Raji (cell line): ENCODE results near the gene DPH6.

ENCODE experiments used
- POLR2A ChIP-seq: IDR thresholded peaks from 2 replicates; pipeline ENCODE4 v1.6.1; 2011; ENCODE audit warnings: low read depth, low read length, control low read depth; ENCODE audit not compliant: insufficient read depth

Gene DPH6, protein sequence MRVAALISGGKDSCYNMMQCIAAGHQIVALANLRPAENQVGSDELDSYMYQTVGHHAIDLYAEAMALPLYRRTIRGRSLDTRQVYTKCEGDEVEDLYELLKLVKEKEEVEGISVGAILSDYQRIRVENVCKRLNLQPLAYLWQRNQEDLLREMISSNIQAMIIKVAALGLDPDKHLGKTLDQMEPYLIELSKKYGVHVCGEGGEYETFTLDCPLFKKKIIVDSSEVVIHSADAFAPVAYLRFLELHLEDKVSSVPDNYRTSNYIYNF

DNA sequence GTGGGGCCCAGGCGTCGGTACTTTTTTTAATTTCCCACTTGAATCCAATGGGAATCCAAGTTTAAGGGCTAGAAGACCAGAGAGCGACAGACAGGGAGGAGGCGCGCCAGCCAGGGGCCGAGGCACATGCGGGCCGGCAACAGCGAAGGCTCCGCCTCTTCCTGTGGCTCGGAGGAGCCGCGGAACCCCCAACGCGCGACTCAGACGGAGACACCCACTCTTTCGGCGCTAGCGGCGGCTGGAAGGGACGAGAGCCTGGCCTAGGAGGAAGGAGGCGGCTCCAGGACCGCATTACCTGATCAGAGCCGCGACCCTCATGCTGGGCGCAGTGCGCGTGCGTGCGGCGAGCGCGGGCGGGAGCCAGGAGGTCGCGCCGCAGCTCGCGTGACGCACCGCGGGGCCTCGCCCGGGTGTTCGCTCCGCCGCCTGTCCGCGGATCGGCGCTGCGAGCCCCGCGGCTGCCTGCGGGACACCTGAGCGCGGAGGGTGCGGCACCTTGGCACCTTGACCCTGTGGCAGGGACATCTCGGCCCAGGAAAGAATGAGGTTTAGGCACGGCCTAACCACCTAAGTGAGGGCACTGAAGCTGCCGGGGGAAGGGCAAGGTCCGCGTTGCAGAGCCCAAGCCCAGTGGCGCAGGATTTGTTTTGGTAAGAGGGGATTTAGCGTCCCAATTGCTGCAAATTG, at the start of gene DPH6:
DPH6 (minus strand) TSS at position 342 of the 687 bp plus-strand sequence; CDS start at position 318, 24 bp downstream.
- TF ChIP-seq POLR2A = peak; percentile 78

DNA sequence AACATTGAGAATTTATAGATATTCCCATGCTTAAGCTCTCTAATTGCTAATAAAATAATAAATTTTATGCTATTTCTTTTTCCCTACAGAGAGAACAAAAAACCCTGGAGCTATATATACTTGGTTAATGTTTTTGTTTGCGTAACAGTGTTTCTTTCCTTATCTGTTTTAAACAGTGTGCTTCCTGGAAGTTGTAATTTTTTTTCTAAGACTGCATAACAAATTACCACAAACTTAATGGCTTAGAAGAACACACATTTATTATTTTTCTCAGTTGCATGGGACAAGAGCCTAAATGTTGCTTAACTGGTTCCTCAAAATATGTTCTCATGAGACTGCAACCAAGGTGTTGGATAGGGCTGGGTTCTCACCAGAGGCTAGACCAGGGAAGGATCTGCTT, 49.7 kb upstream of the DPH6 start:
- no peak for TF ChIP-seq POLR2A

DNA sequence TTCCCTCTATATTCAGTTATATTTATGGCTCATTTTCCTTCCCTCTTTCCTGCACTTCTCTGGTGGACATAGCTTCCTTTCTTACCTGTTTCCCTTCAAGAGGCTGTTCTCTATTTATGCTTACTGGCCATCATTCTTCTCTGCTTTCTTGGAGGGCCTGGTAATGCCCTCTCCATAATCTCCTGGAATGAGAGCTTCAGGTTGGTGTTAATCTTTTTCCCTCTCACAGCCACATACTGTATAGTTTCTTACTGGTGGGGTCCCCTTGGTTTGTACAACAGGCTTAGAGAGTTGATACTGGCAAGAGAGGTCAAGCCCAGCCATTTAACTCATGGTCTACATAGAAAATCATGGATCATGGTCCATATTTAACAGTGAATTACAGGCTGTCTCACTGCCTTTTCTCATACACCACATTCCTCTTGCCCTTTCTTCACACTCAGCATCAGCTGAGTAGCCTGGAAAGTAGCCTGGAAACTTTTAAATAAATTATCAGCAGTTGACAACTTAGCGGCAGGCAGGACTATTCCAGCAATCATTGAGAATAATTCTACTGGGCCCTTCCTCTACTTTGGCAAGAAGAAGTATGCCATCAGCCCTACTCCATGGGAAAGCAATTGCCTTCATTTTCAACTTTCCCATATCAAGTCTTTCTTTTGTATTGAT, 38.0 kb upstream of the DPH6 start:
- no peak for TF ChIP-seq POLR2A

DNA sequence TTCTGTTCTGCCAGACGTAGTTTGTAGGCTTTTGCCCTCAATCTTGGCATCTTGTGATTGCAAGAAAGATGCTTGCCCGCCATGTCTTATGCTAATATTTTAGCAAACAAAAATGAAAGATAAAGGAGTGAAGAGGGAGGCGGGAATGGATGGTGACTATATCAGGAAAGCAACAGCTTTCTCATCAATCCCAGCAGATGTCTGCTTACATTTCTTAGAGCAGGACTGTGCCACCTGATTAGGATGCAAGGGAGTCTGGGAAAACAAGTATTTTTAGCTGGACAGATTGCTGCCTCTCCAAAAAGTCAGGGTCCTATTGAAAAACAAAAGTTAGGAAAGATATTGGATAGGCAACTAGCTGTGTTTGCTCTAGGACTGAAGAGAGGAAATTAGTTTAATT, 34.6 kb upstream of the DPH6 start:
- TF ChIP-seq POLR2A = no peak

DNA sequence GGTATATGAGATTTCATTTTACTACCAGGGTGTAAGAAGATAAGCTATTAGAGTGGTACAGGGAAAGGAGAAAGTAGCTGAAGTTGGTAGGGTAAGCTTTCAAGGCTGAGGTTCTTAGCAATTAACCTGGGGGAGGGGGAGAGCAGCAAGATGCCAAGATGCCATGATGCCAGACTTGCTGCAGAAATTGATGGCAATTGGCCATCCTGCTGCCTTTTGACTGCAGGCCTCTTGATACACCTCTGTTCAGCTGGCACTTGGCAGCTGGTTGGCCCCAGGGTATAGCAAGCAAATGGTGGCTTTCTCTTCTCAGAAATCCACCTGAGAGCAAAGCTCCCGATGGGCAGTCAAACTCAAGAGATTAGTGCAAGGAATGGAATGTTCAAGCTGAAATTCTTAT, 21.4 kb upstream of the DPH6 start:
- no peak for TF ChIP-seq POLR2A

DNA sequence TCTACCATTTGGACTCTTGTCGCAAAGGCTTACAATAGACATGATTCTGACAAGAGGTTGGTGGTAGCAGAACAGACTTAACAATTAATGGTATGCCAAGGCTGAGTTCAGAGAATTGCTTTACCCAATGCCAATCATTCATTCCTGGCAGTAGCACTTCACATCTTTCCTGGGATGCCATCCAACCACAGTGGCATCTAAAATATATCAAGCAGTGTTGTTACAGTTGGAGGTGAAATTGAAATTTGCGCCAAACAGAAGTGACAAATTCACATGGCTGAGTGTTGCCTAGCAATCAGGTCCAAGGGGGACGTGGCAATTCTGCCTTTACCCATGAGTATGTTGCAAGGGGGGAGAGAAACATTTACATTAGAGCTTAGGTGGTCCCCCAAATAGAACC, 21.0 kb upstream of the DPH6 start:
- no peak for TF ChIP-seq POLR2A

DNA sequence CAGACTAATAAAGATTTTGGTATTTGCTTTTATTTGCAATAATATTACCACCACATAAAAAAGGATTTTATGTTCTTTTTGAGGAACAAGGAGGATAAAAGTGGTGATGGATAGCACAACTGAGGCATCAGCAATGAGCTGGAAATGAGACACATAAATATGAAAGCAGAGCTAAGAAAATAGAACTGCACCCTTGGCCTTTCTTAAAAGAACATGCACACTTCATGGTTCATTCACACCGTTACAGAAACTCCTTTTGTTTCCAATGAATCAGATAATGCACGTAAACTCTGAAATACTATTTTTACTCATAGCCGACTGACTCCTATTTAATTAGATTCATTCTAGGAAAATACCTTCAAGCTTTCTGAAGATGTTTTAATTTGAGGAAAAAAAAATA, 19.9 kb upstream of the DPH6 start:
- TF ChIP-seq POLR2A = no peak

DNA sequence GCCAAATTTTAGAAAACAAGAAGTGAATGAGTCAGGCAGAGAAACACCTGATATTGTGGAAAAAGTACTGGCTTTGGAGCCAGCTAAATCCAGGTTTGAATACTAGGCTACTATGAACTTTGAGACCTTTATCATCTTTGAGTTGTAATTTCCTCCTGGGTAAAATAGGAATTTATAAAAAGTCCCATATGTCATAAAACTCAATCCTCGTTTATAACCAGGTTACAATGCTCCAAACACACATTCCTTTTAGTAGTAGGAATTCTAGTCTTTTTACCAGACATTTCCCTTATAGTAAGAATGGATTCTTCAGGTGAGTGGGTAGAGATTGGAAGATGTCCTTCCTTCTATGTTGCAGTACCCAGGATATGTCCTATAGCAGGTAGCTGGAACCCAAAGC, 16.7 kb upstream of the DPH6 start:
- no peak for TF ChIP-seq POLR2A

DNA sequence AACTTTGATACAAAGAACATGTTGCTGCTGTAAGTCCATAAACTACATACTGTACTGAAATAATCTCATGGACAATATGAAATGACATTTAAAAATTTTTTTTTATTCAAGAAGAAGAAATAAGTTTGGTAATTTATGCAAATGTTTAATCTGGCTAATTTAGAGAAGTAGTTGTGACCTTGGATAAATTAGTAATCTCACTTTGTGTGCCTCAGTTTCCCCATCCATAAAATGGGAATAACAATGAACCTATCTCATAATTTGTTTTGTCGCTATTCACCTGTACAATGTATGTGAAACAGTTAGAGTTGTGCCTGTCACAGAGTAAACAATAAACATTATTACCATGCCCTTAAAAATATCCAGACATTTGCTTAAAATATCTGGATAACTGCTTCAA, 15.3 kb upstream of the DPH6 start:
- TF ChIP-seq POLR2A = no peak

DNA sequence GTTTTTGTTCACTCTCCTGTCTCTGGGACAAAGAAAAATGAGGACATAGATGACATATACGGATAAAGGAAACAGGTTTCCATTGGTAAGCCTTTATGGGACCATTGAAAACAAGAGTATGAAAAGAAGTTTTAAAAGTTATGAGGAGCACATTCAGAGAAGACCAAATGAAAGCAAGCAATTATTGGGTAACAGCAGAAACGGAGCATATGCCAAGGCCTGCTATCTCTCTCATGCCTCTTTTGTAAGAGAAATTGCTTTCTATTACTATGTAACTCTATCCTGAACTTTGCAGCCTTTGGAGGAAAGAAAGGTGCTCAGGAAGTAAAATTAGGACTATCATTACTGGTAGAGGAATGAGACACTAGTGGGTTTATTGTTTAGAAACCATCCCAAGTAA, 14.9 kb upstream of the DPH6 start:
- no peak for TF ChIP-seq POLR2A

DNA sequence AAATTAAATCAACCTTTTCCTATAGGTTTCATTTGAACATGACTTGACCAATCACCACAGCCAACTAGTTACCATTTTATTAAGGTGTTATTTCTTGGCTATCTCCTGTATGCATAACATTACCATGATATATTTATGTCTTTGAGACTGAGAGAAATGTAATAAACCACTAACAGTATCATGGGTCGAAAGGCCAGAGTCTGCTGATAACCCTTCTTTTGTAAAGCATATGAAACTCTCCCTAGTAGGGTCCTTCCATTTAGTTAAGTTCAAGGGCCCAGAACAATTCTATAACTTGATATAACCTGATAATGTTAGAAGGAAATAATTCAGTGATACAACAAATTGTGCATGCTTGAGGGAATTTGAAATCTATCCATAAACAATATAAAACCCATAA, 14.3 kb upstream of the DPH6 start:
- no peak for TF ChIP-seq POLR2A

DNA sequence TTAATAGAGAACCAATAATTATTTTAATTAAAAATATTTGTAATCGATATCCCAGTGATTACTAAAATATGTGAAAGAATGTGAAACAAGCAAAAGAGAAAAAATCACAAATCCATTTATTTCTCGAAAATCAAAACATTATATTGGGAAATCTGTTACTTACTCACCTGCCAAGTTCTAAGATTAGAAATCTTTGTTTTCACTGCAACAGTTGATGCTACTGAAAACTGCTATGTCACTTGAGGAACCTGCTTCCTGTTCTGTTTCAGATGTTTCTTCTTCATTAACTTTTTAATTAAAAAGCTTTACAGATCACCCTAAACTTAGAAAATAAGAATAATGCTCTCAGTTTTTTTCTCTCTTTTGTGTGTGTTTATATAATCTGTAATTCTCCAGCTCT, 13.7 kb upstream of the DPH6 start:
- no peak for TF ChIP-seq POLR2A

DNA sequence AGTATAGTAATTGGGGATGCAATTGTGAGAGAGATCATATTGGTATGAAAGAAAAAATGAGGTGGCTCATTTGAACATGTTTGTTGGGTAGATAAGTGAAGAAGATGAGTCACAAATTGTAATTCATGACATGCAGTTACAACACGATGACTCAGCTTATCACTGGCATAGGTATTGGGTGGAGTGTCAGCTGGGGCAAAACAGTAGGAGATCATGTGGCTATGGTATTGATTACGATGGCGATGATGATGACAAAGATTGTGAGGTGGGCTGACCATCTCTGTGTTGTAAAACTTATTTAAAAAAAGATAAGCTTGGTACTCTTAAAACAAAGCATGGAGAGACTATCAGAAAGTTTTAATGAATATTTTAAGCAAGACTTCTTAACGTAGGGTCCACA, 11.6 kb upstream of the DPH6 start:
- TF ChIP-seq POLR2A = no peak

DNA sequence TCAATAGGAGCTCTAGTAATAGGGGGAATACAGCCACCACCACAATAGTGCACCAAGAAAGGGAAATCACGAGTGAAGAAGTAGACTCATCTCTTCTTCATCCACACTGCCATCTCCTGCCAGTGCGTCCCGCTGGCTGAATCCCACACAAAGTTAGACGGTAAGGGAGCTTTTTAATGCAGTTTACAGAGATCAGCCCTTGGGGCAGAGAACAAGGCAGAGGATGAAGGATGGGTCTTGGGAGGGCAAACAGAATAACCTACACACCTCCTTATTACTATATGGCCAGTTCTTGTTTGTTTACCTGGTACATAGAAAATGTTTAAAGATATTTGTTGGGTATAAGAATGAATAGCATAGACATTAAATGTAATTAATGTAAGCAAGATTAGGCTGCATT, 11.0 kb upstream of the DPH6 start:
- TF ChIP-seq POLR2A = no peak

DNA sequence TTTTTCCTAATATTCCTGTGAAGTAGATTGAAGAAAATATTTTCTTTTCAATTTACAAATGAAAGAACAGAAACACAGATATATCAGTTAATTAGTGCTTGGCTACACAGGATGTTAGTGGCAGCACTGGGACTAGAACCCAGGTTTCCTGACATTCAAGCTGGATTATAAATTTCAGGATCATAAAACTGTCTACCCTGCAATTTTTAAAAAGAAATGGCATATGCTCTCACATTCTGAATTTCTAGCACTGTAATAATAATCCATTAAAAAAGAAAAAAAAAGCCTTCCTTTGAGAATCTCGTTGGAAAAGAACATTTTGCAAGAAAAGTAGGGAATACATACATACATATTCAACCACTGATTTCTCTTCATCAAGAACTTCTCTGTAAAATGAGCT, 9.3 kb upstream of the DPH6 start:
- no peak for TF ChIP-seq POLR2A

DNA sequence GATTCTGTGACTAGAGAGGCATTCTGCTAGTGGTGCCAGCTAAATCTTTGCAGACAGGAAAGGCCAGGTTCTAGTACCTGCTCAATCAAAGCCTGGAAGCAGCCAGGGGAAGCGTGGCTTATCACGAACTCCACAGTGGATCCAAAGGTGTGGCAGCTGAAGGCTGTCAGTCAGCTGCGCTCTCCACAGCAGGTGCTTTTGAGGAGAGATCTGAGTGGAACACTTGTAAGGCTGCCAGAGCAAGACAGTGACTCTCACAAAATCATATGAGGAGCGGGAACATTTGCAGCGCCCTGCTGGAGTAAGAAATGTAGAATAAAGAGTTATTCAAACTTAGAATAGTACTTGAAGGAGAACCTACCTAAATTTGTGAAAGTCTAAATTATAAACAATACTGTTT, 5.0 kb upstream of the DPH6 start:
- no peak for TF ChIP-seq POLR2A
